Mucosa of descending colon (tissue), 3 donors: Measurements from ENCODE around the gene ZDHHC9. TPM values are rescaled to one million over a fixed set of nuclear protein-coding genes. Genes with fewer than 3 reads are reported as not detected.

Experiments used
- ATAC-seq: fragments of 200-7000 bp; cut with Tn5 transposase; one replicate; pipeline ENCODE4 v1.9.1; 2020; ENCODE audit warnings: mild to moderate bottlenecking, moderate library complexity
- DNase-seq, 3 donors: peaks; one replicate each; pipeline ENCODE4 v3.0.0-alpha.2; 2020
- H3K36me3 ChIP-seq: fragments of 200-600 bp; one replicate; pipeline ENCODE4 v1.8.0; 2021; ENCODE audit warnings: low read depth, mild to moderate bottlenecking
- H3K4me1 ChIP-seq: fragments of 200-600 bp; one replicate; pipeline ENCODE4 v1.8.0; 2021; ENCODE audit warnings: low read depth, mild to moderate bottlenecking
- H3K4me3 ChIP-seq: fragments of 200-600 bp; one replicate; pipeline ENCODE4 v1.8.0; 2021; ENCODE audit warnings: mild to moderate bottlenecking
- H3K9me3 ChIP-seq: fragments of 200-600 bp; one replicate; pipeline ENCODE4 v1.8.0; 2021; ENCODE audit warnings: mild to moderate bottlenecking
- CTCF ChIP-seq: fragments of 200-600 bp; IDR thresholded peaks from one replicate; pipeline ENCODE4 v1.8.0; 2022; ENCODE audit warnings: antibody characterized with exemption, mild to moderate bottlenecking
- intact Hi-C, 2 donors: fragments of 100-400 bp; cut with DNase I in 1 of 2; cut with micrococcal nuclease in 1 of 2; formaldehyde crosslinking; loops; one replicate each; pipeline versions ENCODE4 v1.11.0 to v1.11.1; 2022; cut with DNase I, micrococcal nuclease
- total RNA-seq, 3 donors: library from RNA; stranded (reverse); fragmentation: NEBNext Ultra II Directional in 2 of 3; extraction: Animal tissue kit (Norgen Biotek cat#: 25700) in 2 of 3; gene quantifications; one replicate each; pipeline versions ENCODE4 v1.2.1 to v1.2.4, GENCODE V29; 2021 to 2023
- donor health status: DM: no; HTN: no; CAD: no; lungs with moderate emphysema.
- donor health status: DM: no; HTN: no; CAD: no.
- donor health status: DM: no; HTN: yes; CAD: no.

The ZDHHC9 gene
- total RNA-seq, 3 donors from 2014 or later: 23.1 to 41.2 (median 33.6) TPM

- ATAC-seq (no peak), DNase-seq (no peak)
- Histone ChIP-seq H3K4me1 (no peaks in the 10 kb centered on the region), H3K36me3 (no peaks in the 10 kb centered on the region), H3K4me3 (no peak overlapping the region), H3K9me3 (no peaks in the 10 kb centered on the region)
- intact Hi-C loops: no loop called here
- no peak for TF ChIP-seq CTCF
Observed at GRCh38 chrX:129762448-129762847, 81.2 kb downstream of the ZDHHC9 start.

DNA sequence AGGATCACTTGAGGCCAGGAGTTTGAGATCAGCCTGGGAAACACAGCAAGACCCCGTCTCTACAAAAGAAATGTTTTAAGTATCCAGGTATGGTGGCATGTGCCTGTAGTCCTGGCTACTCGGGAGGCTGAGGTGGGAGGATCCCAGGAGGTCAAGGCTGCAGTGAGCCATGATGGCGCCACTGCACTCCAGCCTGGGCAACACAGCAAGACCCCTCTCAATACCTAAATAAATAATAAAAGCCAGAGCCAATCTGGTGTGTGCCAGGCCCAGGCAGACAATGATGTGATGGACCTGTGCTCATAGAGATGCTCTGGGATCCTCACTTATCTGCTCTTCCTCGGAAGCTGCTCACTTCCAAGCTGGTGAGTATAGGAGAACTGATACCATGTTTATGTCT, 82.1 kb downstream of the ZDHHC9 start:
- DNase-seq (peak in 1 of 3 donors; percentile 10), ATAC-seq (no peak)
- Histone ChIP-seq H3K9me3 (no peaks in the 10 kb centered on the region), H3K4me1 (no peaks in the 10 kb centered on the region), H3K36me3 (no peaks in the 10 kb centered on the region), H3K4me3 (no peak overlapping the region)
- intact Hi-C loops: no loop called here
- no peak for TF ChIP-seq CTCF

GRCh38 chrX:129760981-129761380, 82.7 kb downstream of the ZDHHC9 start:
- intact Hi-C loops: no loop called here
- Histone ChIP-seq H3K4me3 (no peak overlapping the region), H3K4me1 (no peaks in the 10 kb centered on the region), H3K36me3 (no peaks in the 10 kb centered on the region), H3K9me3 (no peaks in the 10 kb centered on the region)
- no peak for TF ChIP-seq CTCF
- ATAC-seq (no peak), DNase-seq (no peak)

- no peaks in the 10 kb centered on the region for H3K9me3 ChIP-seq
- no peak for TF ChIP-seq CTCF
- no peaks in the 10 kb centered on the region for H3K4me1 ChIP-seq
- intact Hi-C loops: no loop called here
- DNase-seq (no peak), ATAC-seq (peak; percentile 4)
- no peaks in the 10 kb centered on the region for H3K36me3 ChIP-seq
- no peak overlapping the region for H3K4me3 ChIP-seq
Observed at GRCh38 chrX:129760155-129760554, 83.5 kb downstream of the ZDHHC9 start.

GRCh38 chrX:129759576-129760061, 84.1 kb downstream of the ZDHHC9 start:
- intact Hi-C loops: no loop called here
- Histone ChIP-seq H3K36me3 (no peaks in the 10 kb centered on the region), H3K4me3 (no peak overlapping the region), H3K9me3 (no peaks in the 10 kb centered on the region), H3K4me1 (no peaks in the 10 kb centered on the region)
- DNase-seq (peak in 1 of 3 donors; percentile 31), ATAC-seq (peak; percentile 70)
- no peak for TF ChIP-seq CTCF
